Myocyte (in vitro differentiated cells): ENCODE measurements around the gene WDR18. TPM values are rescaled to one million over a fixed set of nuclear protein-coding genes. Genes with fewer than 3 reads are reported as not detected.
A peak's percentile ranks its signal among the peaks of the same experiment; 100 is the strongest.

ENCODE experiments used
- DNase-seq: peaks from one replicate; pipeline ENCODE4 v3.0.0-alpha.2; 2012; ENCODE audit warnings: low read depth
- total RNA-seq: library from RNA; depleted of rRNA; stranded (reverse); fragments of >200 nt; gene quantifications from 2 replicates; pipeline ENCODE4 v1.2.3, GENCODE V29; 2014

WDR18 gene
- total RNA-seq, 1 donor from 2014 or later, result 42.9 TPM

DNA sequence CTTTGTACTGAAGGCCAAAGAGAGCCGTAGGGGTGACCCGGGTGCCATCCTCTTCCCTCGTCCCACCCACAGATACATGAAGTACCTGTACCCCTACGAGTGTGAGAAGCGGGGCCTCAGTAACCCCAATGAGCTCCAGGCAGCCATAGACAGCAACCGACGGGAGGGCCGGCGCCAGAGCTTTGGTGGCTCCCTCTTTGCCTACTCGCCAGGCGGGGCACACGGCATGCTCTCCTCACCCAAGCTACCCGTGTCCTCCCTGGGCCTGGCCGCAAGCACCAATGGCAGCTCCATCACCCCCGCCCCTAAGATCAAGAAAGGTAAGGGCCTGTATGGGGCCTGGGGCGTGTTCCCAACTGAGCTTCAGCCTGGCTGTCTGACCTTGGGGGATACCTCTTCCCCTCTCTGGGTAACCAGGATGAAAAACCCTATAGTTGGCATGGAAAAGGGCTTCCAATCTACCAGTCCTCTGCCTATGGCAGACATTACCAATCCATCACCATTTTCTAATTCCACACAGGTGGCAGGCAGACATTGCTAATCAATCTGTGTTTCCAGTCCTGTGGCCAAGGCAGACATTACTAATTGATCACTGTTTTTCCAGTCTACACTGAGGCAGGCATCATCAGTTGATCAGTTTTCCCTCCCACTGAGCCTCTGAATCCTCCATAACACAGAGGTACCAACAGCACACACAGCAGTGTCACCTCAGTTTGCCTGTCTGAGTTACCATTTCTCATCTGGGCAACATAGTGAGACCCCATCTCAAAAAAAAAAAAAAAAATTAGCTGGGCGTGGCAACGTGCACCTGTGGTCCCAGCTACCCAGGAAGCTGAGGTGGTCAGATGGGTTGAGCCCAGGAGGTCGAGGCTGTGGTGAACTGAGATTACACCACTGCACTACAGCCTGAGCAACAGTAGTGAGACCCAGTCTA, 19.1 kb upstream of the WDR18 start:
- no peak for DNase-seq

DNA sequence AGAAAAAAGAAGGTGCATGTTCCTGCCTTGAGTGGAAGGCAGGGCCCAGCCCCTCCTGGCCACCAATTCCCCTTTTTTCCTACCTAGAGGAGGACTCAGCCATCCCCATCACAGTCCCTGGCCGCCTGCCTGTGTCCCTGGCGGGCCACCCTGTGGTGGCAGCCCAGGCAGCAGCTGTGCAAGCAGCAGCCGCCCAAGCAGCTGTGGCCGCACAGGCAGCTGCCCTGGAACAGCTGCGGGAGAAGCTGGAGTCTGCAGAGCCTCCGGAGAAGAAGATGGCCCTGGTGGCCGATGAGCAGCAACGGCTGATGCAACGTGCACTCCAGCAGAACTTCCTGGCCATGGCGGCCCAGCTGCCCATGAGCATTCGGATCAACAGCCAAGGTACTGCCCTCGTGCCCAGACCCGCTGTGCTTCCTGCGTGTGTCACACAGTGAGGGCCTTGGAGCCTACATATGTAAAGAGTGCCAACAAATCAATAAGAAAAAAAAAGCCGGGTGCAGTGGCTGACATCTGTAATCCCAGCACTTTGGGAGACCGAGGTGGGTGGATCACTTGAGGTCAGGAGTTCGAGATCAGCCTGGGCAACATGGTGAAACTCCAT, 17.6 kb upstream of the WDR18 start:
- DNase-seq, result peak; percentile 43

- DNase-seq, result no peak
Observed at GRCh38 chr19:970695-971094, 13.4 kb upstream of the WDR18 start.

GRCh38 chr19:971795-972194, 12.3 kb upstream of the WDR18 start:
- no peak for DNase-seq

GRCh38 chr19:972281-972680, 11.9 kb upstream of the WDR18 start:
- DNase-seq, result no peak

DNA sequence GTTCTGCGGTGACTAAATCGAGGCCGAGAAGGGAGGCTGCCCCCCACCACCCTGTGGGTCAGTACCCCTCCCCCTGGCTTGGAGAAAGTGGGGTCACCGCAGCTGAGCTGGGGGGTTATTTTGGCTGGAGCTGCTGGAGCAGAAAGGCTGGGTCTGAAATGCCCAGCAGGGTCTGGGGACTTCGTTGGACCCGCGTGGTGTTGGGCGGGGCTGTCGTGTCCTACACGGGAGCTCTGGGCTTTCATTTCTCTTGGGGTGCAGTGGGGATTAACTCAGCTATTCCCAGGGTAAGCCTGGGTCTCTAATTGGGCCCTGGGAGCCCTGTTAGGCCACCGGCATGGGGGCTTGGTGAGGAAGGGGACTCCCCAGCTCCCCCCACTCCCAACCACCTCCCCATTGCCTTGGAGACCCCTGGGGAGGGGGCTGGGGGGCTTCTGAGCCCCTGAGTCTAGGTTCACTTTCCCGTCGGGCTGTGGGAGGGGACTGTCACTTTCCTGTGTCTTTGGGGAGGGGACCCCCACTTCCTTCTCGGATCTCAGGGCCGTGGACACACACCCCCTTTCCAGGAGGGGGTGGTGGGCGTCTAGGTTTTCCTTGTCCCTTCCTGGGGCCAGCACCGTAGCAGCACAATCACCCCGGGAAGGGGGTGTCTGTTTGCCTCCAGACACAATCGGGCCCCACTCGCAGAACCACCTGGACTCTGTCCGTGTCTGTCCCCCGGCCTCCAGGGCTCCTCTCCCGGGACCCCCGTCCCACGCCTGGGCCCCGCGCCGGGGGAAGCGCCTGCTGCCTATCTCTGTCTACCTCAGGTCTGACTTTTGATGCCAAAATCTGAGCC, 10.2 kb upstream of the WDR18 start:
- DNase-seq, result no peak

DNA sequence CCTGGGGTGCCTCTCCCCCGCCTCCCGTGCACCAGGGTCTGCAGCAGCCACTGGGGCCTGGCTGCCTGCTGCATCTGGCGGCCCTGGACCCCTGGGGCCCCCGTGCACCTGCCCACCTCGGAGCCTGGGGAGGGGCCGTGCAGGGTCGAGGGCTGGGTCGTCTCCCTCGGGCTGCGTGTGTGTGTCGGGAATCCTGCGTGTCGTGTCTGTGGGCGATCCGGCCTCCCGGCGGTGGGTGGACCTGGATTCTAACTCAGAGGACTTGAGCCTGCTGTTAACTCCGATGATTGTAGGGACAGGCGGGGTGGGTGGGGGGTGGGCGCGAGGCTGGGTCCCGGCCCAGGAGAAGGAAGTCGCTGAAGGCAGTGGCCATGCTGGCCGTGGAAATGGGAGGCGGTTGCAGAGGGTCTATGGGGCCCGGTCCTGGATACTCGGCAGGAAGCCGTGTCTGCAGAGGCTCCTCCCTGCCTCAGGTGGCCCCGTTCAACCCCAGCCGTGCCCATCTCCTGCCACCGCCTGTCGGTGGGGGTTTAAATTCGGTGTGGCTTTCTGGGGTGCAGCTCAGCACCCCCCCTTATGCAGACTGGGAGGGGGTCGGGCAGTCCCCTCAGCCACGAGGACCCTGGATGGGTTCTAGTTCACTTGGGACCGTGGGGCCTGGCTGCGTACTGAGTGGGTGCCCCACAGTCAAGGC, 9.4 kb upstream of the WDR18 start:
- no peak for DNase-seq

- DNase-seq, result no peak
Observed at GRCh38 chr19:976476-976875, 7.7 kb upstream of the WDR18 start.

DNA sequence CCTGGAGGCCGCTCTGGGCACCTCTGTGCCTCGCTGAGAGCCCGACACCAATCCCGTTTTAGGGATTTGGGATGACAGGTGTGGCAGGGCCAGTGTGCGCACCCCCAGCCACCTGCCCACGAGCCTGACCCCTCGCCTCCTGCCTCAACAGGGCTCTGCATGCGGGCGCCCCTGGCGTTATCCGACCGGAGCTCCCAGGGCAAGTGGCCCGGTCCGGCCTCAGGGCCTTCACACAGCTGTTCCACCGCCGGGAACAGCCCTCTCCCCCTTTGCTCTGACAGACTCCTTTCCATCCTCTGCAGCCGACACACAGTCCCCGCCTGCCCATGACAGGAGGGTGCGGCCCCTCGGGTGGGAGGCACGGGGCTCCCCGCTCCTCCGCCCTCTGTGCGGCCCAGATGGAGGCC, 7.1 kb upstream of the WDR18 start:
- no peak for DNase-seq

DNA sequence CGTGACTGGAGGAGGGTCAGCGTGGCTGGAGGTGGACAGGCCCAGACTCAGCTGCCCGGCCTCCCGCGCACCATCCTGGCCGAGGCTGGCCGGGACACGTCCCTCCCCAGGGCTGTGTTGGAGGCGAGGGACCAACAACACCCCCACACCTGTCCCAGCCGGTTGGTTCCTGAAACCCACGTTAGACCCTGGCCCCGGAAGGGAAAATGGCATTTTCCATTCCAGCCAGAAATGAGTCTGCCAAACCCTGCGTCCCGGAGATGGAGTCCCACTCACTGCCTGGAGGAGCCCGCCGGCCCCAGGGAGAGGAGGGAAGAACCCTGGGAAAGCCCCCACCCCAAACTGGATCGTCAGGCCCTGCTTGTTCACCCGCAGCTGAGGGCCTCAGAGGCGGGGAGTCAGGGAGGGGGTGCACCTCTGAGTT, 4.8 kb upstream of the WDR18 start:
- DNase-seq, result no peak

- DNase-seq, result no peak
Observed at GRCh38 chr19:980133-980998, 3.8 kb upstream of the WDR18 start.

- DNase-seq, result peak; percentile 67
Observed at GRCh38 chr19:982567-983170, 1.5 kb upstream of the WDR18 start.

GRCh38 chr19:986083-986482, 1.9 kb downstream of the WDR18 start:
- no peak for DNase-seq

DNA sequence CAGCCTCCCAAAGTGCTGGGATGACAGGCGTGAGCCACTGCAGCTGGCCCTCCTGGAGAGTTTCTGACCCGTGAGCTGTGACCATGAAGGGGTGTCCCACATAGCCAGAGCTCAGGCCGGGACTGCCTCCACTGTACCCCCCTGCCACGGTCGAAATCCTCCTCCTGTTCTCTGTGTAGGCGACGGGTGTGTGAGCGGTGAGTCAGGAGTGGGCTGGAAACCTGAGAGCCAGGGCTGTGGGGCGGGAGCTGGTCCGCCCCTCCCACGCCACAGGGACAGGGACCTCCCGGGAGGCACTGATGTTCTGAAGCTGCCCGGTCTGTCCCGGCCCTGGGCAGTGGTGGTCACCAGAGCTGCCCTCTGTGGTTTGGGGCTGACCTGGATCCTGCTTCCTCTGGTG, 3.9 kb downstream of the WDR18 start:
- peak; percentile 30 for DNase-seq

DNA sequence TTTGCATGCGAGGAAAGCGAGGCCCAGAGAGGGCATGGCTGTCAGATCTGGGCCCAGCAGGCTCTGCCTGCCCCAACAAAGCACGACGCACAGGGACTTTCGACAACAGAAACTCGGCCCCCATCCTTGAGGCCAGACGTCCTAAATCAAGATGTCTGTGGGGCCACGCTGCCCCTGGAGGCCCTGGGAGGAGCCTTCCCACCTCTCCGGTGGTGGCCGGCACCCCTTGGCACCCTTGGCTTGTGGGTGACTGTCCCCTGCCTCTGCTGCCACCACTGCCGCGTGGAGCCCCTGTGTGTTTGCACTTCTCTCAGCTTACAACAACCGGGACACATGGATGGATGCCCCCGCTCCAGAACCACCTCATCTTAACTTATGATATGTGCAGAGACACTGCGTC, 4.4 kb downstream of the WDR18 start:
- no peak for DNase-seq

DNA sequence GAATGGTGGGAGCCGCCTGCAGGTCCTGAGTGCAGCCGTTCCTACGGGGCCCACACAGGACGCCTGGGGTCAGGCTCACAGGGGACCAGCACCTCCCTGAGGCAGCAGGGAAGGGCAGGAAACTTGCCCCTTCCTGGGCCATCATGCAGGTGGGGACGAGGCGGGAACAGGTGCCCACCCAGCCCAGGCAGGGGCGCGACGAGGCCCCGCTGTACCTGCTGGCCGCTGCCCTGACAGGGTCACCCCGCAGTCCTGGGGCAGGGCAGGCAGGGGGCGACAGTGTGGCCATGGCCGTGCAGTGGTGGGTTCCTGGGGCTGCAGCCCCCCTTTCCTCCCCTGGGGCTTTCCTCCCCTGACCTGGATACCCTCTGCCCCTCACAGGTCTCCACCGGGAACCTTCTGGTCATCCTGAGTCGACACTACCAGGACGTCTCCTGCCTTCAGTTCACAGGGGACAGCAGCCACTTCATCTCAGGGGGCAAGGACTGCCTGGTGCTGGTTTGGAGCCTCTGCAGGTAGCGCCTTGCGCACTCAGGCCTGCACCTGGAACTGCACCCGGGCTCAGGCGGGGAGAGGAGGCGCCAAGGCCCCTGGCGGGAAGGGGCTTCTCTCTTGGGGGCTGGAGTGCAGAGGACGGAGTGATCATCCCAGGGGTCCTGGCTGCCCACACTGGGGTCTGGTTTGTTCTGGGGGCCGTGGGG, 5.4 kb downstream of the WDR18 start:
- no peak for DNase-seq

DNA sequence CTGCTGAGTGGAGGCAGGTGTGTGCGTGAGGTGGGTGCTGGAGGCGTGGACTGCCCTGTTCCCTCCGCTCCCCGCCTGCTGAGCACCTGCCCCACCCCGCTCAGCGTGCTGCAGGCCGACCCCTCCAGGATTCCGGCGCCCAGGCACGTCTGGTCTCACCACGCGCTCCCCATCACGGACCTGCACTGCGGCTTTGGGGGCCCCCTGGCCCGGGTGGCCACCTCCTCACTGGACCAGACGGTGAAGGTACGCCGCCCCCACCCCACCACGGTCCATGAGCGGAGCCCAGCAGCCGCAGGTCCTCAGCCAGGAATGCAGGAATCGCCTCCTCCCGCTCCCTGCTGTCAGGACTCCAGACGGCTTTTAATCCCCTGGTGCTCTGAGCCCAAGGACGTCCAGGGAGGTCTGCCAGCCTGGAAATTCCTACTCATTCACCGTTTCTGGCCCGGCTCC, 6.0 kb downstream of the WDR18 start:
- DNase-seq, result no peak

DNA sequence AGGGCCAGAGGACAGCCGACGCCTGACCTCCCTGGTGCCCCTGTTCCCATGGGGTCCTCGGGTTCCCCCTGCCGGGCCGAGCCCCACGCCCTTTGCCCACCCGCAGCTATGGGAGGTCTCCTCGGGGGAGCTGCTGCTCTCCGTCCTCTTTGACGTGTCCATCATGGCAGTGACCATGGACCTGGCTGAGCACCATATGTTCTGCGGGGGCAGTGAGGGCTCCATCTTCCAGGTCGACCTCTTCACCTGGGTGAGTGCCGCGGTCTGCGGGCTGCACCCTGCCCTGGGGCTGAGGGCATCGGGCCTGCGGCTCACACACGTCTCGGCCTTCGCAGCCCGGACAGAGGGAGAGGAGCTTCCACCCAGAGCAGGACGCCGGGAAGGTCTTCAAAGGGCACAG, 6.6 kb downstream of the WDR18 start:
- no peak for DNase-seq
